B cell (primary cell): ENCODE measurements around the gene SELENBP1.

Source experiments
- CTCF ChIP-seq: fragments of 200-600 bp; IDR thresholded peaks from one replicate; pipeline ENCODE4 v1.8.0; 2022; ENCODE audit warnings: antibody characterized with exemption, mild to moderate bottlenecking
- EZH2 ChIP-seq: IDR thresholded peaks from 2 replicates; pipeline ENCODE4 v1.6.1; 2012; ENCODE audit warnings: borderline replicate concordance, low read depth, mild to moderate bottlenecking, moderate library complexity, low read length; ENCODE audit not compliant: insufficient read depth, poor library complexity, severe bottlenecking

- TF ChIP-seq CTCF (no peak), EZH2 (no peak)
These were observed 46.7 kb downstream of the SELENBP1 start for GRCh38 chr1:151325646-151326429.
